NCI-H146 treated with DMSO at 0.1 percent for 48 hours (cell line): ENCODE data around the gene CMTM5.
"Not testable (repeated sequence)": the region's sequence is repeated elsewhere in the genome, so short reads cannot be mapped to it uniquely, and the experiment has no call there.

ENCODE experiments used
- DNase-seq: peaks from one replicate; lab custom pipeline; 2025; ENCODE audit not compliant: unreplicated experiment; lab: John Stamatoyannopoulos, UW

CMTM5 gene

GRCh38 chr14:23377573-23378563 is 1.0 kb downstream of the CMTM5 start:
- DNase-seq, result no peak

DNA sequence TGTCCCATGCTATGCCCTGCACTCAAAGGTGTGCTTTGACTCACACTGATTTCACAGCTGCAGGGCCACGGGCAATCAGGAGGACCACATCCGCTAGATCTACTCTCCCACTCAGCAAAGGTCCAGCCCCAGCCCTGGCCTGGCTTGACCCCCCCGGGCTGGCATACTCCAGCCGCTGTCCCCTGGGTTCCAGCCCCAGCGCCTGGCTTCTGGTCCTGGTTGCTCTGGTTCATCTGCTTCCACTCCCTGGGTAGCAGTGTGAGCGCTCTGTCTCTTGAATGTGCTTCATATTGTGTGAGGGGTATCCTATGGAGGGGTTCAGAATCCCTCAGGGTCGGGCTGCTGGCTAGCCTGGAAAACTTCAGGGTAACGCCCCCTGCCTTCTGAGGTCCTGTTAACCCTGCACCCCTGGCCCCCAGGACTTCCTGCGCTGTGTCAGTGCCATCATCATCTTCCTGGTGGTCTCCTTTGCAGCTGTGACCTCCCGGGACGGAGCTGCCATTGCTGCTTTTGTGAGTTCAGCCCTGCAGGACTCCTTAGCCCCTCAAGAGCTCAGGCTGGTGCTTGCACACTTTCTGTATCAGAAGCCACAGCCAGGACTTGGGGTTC is 1.9 kb downstream of the CMTM5 start:
- no peak for DNase-seq

- DNase-seq, result peak; percentile 8
These were observed 2.7 kb downstream of the CMTM5 start for GRCh38 chr14:23379366-23380196.

DNA sequence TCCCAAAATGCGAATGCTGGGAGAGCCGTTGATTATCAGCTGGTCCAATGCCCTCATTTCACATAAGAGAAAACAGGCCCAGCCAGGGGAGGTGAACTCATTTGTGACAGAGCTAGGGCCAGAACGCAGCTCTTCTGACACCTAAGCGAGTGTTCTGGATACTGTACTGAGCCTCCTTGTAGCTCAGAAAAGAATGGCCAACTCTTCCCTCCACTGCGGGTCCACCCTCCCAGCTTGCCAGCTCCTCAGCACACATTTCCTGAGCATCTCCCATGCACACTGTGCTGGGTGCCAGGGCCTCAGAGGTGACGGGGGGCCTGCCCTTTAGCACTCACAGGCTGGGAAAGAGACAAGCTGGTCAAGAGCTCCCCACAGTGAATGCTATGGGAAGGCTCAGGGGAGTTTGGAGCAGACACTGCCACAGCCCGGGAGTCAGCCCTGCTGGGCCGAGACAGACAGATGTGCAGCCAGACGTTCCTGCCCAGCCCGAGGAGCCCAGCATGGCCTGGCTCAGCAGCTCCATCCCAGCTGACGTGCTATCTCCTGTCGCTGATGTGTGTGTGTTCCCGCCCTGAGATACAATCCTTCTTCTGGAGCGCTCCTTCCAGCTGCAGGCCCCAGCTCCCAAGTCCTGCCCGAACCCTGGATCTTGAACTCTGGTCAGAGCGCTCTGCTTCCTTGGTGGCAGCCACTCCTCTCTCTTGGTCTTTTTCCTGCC is 3.5 kb downstream of the CMTM5 start:
- DNase-seq, result no peak

- DNase-seq, result no peak
These were observed 4.1 kb downstream of the CMTM5 start for GRCh38 chr14:23380976-23381375.

DNA sequence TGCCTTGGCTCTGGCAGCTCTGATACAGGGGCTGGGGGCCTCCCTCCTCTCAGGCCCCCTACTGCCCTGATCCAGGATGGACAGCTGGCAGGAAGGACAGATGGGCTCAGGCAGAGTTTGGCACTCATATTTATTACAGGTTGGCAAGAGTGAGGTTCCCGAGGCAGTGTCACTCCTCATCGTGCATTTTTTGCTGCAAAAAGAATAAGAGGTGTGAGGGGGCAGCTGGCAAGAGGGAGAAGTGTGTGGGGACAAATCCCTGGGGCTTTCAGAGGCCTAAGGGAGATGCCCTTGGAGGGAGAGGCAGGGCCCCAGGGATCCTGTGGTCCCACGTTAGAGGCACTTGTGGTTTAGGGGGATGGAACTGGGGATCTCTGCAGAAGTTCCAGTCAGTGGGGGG is 5.0 kb downstream of the CMTM5 start:
- DNase-seq, result peak; percentile 1

DNA sequence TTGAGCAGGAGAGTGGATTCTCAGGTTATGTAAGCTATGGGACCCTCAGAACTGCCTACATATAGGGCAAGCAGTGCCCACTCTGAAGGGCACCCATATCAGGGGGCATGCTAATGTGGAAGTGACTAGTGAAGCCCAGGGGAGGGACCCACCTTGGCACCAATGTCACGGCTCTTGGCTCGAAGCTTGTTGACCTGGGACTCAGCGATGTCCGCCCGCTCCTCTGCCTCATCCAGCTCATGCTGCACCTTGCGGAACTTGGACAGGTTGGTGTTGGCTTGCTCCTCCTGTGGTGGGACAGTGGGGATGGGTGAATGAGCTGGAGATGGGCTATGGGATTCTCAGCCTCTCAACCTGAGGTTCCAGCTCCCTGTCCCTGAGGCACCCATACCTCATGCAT is 5.4 kb downstream of the CMTM5 start:
- no peak for DNase-seq

DNA sequence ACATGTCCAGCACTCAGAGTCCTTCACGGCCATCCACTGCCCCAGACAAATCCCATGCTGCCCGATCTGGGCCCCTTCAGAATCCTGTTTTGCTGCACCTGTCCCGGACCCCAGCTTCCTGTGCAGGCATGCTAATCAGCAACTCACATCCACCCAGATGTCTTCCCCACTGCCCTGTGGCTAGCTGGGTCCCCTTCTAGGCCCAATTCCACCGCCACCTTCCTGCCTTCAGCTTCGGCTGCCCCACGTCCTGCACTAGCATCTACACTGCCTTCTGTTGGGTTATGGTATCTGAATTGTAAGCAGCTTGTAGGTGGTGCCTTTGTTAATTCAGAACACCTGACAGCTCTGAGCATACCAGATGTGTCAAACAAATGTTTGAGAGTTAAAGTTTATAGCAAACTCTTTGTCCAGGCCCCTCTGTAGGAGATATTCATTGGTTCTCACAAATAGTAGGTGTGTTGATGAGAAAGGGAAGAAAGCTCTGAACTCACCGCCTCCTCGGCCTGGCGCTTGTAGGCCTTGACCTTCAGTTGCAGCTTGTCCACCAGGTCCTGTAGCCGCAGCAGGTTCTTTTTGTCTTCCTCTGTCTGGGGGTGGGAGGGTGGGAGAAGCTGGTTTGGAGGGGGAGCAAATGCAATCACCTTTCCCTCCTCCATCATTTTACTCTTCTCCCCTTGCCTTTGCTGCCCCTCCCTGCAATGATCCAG is 6.0 kb downstream of the CMTM5 start:
- no peak for DNase-seq

- no peak for DNase-seq
These were observed 7.7 kb downstream of the CMTM5 start for GRCh38 chr14:23384364-23385080.

DNA sequence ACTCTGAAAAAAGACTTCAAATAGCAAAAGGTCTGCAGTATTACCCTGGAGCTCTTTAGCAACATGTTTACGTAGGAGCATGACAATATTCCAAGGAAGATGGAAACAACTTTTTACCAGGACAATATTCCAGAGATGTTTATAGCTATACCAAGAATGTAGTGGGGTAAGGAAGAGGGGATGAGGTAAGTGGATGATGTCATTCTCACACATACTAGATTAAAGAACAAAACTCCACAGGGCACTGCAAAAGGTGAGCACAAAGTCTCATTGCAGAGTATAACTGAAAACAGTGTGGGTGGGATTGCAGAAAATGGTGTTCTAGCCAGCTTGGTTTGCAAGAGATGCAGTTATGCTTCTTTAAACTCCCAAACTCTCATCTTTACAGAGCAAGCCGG is 8.4 kb downstream of the CMTM5 start:
- DNase-seq, result no peak

DNA sequence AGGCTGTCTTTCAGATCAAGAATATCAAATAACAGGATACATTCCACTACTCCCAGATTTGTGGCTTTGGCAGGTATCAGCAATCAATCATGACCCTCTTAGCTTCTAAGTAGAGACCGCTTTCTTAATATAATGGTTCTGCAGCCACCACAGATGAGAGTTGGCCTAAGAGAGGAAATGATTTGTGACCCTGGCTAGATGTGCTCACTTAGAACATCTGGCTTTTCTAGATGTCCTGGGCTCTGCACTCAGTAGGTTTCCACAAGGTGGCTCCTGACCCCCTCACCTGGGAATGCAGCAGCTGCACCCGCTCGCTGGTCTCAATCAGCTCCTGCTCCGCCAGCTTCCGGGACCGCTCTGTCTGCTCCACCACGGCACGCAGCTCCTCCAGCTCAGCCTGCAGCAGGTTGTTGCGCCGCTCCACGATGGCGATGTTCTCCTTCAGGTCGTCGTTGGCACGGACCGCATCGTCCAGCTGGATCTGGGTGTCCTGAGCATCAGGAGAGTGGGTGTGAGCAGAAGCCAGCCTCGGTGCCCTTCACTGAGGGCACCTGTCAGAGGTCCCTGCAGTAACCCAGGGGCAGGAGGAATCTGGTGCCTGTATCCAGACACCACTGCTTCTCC is 8.9 kb downstream of the CMTM5 start:
- DNase-seq, result no peak

GRCh38 chr14:23386266-23386657 is 9.4 kb downstream of the CMTM5 start:
- not testable (repeated sequence) for DNase-seq

GRCh38 chr14:23386999-23387398 is 10.2 kb downstream of the CMTM5 start:
- no peak for DNase-seq

GRCh38 chr14:23387916-23388882 is 11.4 kb downstream of the CMTM5 start:
- DNase-seq, result no peak

DNA sequence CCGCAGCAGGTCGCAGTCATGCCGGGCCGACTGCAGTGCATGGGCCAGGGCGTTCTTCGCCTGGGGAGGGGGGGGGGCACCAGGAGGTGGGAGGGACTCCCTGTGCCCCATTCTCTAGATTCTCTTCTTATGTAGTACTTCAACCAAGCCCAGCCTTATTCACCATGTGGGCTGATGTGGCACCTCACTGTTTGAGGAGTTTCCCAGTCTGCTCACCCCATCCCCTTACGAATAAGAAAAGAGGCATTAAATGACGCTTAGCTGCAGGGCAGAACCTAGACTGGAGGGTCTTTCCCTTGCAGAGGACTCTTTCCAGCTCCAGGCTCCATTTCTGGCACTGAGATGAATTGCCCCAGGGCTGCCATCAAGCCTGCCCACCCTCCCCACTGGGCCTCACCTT is 12.2 kb downstream of the CMTM5 start:
- DNase-seq, result no peak

GRCh38 chr14:23389396-23389795 is 12.6 kb downstream of the CMTM5 start:
- no peak for DNase-seq

GRCh38 chr14:23389871-23390270 is 13.0 kb downstream of the CMTM5 start:
- not testable (repeated sequence) for DNase-seq

GRCh38 chr14:23392613-23393012 is 15.8 kb downstream of the CMTM5 start:
- DNase-seq, result no peak
